Measurements from ENCODE around the gene YEATS4. TPM values are rescaled to one million over a fixed set of nuclear protein-coding genes. Genes with fewer than 3 reads are reported as not detected.
A peak's percentile ranks its signal among the peaks of the same experiment; 100 is the strongest.

The YEATS4 gene
- total RNA-seq, 3 donors from 2014 or later (not counting 1 experiment from before 2014, with no cell fraction given), result 18.2 to 23.9 (median 20.3) TPM

DNA sequence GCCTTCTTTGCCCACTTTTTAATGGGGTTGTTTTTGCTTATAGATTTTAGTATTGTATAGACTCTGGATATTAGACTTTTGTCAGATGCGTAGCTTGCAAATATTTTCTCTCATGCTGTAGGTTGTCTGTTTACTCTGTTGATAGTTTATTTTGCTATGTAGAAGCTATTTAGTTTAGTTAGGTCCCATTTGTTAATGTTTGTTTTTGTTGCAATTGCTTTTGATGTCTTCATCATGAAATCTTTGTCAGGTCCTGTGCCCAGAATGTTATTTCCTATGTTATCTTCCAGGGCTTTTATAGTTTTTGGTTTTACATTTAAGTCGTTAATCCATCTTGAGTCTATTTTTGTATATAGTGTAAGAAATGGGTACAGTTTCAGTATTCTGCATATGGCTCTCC, 41.3 kb upstream of the YEATS4 start:
- Histone ChIP-seq H3K27ac (ENCODE audit: low read length) (no peak overlapping the region), H3K9me3 (ENCODE audit: control insufficient read depth, insufficient read depth, low read length) (no peaks in the 10 kb centered on the region), H3K27me3 (ENCODE audit: control insufficient read depth, insufficient read depth, low read length) (peaks cover 4% of the 10 kb centered on the region), H3K4me1 (ENCODE audit: control insufficient read depth, insufficient read depth, low read length) (no peaks in the 10 kb centered on the region), H3K4me3 (ENCODE audit: low read length) (no peak overlapping the region), H3K36me3 (ENCODE audit: control insufficient read depth, insufficient read depth, low read length) (no peaks in the 10 kb centered on the region)
- ATAC-seq (no peak), DNase-seq (no peak)
- Mint-ChIP-seq H3K4me3 (no peak overlapping the region), H3K9me3 (no peaks in the 10 kb centered on the region), H3K36me3 (peaks cover 7% of the 10 kb centered on the region), H3K27ac (no peak overlapping the region), H3K27me3 (ENCODE audit: low read depth in 2 of 2) (peaks cover 12 to 20% of the 10 kb centered on the region in 2 donors), H3K4me1 (no peaks in the 10 kb centered on the region)
- TF ChIP-seq, protein P1, sequence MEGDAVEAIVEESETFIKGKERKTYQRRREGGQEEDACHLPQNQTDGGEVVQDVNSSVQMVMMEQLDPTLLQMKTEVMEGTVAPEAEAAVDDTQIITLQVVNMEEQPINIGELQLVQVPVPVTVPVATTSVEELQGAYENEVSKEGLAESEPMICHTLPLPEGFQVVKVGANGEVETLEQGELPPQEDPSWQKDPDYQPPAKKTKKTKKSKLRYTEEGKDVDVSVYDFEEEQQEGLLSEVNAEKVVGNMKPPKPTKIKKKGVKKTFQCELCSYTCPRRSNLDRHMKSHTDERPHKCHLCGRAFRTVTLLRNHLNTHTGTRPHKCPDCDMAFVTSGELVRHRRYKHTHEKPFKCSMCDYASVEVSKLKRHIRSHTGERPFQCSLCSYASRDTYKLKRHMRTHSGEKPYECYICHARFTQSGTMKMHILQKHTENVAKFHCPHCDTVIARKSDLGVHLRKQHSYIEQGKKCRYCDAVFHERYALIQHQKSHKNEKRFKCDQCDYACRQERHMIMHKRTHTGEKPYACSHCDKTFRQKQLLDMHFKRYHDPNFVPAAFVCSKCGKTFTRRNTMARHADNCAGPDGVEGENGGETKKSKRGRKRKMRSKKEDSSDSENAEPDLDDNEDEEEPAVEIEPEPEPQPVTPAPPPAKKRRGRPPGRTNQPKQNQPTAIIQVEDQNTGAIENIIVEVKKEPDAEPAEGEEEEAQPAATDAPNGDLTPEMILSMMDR (IDR thresholded peaks at IDR 0.05), result no peak
- intact Hi-C loops (cut with micrococcal nuclease), result no loop called here
- 79% methylated on average over 2 of the region's 2 CpGs for WGBS (ENCODE audit: insufficient coverage)

DNA sequence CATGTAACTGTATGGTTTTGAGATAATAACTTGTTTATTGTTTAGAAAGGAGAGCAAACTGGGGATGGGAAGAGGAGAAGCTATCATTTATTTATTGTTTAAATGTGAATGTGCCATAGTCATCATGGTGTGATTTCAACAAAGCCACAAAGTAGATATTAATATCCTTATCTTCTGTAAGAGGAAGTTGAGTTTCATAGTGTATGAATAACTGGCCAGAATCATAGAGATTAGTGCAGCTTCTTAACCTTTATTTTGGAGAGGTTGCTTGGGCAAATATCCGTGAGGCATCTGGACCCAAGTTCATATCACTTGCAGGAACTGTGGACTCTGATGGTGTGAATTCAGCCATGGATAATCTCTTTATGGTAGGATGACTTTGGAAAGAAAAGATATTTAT, 38.2 kb upstream of the YEATS4 start:
- no peaks in the 10 kb centered on the region for H3K4me1 Mint-ChIP-seq
- no peaks in the 10 kb centered on the region for H3K9me3 ChIP-seq (ENCODE audit: control insufficient read depth, insufficient read depth, low read length)
- intact Hi-C loops (cut with micrococcal nuclease), result no loop called here
- no peaks in the 10 kb centered on the region for H3K9me3 Mint-ChIP-seq
- no peak overlapping the region for H3K4me3 Mint-ChIP-seq
- H3K27ac ChIP-seq (ENCODE audit: low read length), result no peak overlapping the region
- TF ChIP-seq, protein P1 (IDR thresholded peaks at IDR 0.05), result no peak
- H3K4me1 ChIP-seq (ENCODE audit: control insufficient read depth, insufficient read depth, low read length), result no peaks in the 10 kb centered on the region
- DNase-seq (no peak), ATAC-seq (peak in 1 of 3 donors; percentile 55)
- peaks cover 4% of the 10 kb centered on the region for H3K27me3 ChIP-seq (ENCODE audit: control insufficient read depth, insufficient read depth, low read length)
- WGBS (ENCODE audit: insufficient coverage), result 70% methylated on average over 1 of the region's 1 CpG
- H3K27ac Mint-ChIP-seq, result no peak overlapping the region
- H3K4me3 ChIP-seq (ENCODE audit: low read length), result no peak overlapping the region
- no peaks in the 10 kb centered on the region for H3K36me3 ChIP-seq (ENCODE audit: control insufficient read depth, insufficient read depth, low read length)
- peaks cover 7% of the 10 kb centered on the region for H3K36me3 Mint-ChIP-seq
- peaks cover 15 to 20% of the 10 kb centered on the region in 2 donors for H3K27me3 Mint-ChIP-seq (ENCODE audit: low read depth in 2 of 2)

DNA sequence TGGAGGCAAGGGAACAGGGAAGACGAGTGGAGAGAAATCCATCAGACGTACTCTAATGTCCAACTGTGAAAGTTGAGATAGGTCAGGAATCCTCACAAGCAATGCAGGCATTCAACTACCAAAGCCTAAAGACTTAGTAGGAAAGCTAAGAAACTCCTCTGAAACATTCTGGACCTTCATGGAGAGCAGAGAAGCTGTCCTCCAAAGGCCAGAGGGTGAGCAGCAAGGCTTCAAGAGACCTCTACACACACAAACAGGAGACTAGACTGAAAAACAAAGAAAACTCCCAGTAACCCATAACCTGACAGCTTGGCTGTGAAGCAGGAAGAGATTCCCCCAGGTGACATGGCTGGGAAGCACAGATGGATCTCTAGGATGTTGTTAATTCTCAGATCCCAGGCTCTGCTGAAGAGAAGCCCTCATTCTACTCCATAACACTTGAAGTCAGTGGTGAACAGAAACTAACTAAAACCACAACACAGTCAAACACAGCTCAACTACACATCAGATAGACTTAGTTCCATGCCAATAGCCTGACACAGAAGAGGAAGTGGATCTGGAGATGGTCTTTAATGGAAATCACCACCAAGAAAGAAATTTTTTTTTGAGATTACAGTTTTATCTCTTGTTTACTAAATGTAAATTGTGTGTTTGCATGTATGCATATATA, 34.6 kb upstream of the YEATS4 start:
- H3K4me3 ChIP-seq (ENCODE audit: low read length), result no peak overlapping the region
- no peaks in the 10 kb centered on the region for H3K9me3 ChIP-seq (ENCODE audit: control insufficient read depth, insufficient read depth, low read length)
- H3K4me1 ChIP-seq (ENCODE audit: control insufficient read depth, insufficient read depth, low read length), result peaks cover 3% of the 10 kb centered on the region
- H3K27me3 ChIP-seq (ENCODE audit: control insufficient read depth, insufficient read depth, low read length), result peaks cover 4% of the 10 kb centered on the region
- H3K36me3 Mint-ChIP-seq, result peaks cover under 1% of the 10 kb centered on the region
- peaks cover 0 to 5% of the 10 kb centered on the region in 2 donors for H3K4me1 Mint-ChIP-seq
- H3K4me3 Mint-ChIP-seq, result no peak overlapping the region
- ATAC-seq, result no peak
- intact Hi-C loops (cut with micrococcal nuclease), result no loop called here
- WGBS (ENCODE audit: insufficient coverage), result 100% methylated on average over 2 of the region's 2 CpGs
- no peak overlapping the region for H3K27ac ChIP-seq (ENCODE audit: low read length)
- H3K27ac Mint-ChIP-seq, result no peak overlapping the region
- no peak for DNase-seq
- H3K36me3 ChIP-seq (ENCODE audit: control insufficient read depth, insufficient read depth, low read length), result no peaks in the 10 kb centered on the region
- TF ChIP-seq, protein P1 (IDR thresholded peaks at IDR 0.05), result no peak
- no peaks in the 10 kb centered on the region for H3K9me3 Mint-ChIP-seq
- peaks cover 13 to 15% of the 10 kb centered on the region in 2 donors for H3K27me3 Mint-ChIP-seq (ENCODE audit: low read depth in 2 of 2)

DNA sequence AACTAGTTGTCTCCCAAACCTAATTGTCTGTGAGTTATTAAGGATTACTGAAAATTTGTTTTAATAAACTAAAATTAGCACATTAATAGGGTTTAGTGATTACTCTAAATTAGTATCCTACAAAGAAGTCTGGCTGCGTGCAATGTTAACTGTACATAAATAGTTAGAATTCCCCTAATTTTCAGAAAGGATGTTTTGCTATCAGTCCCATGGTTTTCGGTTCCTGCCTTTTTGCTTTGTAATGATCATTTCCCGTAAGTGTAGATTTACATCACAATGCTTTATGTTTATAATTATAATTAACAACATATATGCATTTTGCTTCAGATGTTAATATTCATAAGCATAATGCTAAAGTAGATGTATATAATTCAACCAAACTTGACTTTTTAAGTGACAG, 31.1 kb upstream of the YEATS4 start:
- ATAC-seq, result no peak
- Histone ChIP-seq H3K4me3 (ENCODE audit: low read length) (no peak overlapping the region), H3K27ac (ENCODE audit: low read length) (no peak overlapping the region), H3K27me3 (ENCODE audit: control insufficient read depth, insufficient read depth, low read length) (no peaks in the 10 kb centered on the region), H3K36me3 (ENCODE audit: control insufficient read depth, insufficient read depth, low read length) (no peaks in the 10 kb centered on the region), H3K4me1 (ENCODE audit: control insufficient read depth, insufficient read depth, low read length) (peaks cover 12% of the 10 kb centered on the region), H3K9me3 (ENCODE audit: control insufficient read depth, insufficient read depth, low read length) (no peaks in the 10 kb centered on the region)
- TF ChIP-seq, protein P1 (IDR thresholded peaks at IDR 0.05), result no peak
- no peaks in the 10 kb centered on the region for H3K36me3 Mint-ChIP-seq
- intact Hi-C loops (cut with micrococcal nuclease), result no loop called here
- H3K27me3 Mint-ChIP-seq (ENCODE audit: low read depth in 2 of 2), result peaks cover 0 to 5% of the 10 kb centered on the region in 2 donors
- WGBS (ENCODE audit: insufficient coverage), result 100% methylated on average over 1 of the region's 3 CpGs
- H3K9me3 Mint-ChIP-seq, result no peaks in the 10 kb centered on the region
- DNase-seq, result no peak
- peak overlapping the region; percentile 5 to 20 for H3K27ac Mint-ChIP-seq
- no peak overlapping the region for H3K4me3 Mint-ChIP-seq
- H3K4me1 Mint-ChIP-seq, result peaks cover 17 to 21% of the 10 kb centered on the region in 2 donors

Measured in natural killer cell (primary cell).